ENCODE results near the gene RALGDS. TPM values are rescaled to one million over a fixed set of nuclear protein-coding genes. Genes with fewer than 3 reads are reported as not detected.
A peak's percentile ranks its signal among the peaks of the same experiment; 100 is the strongest.

Gene RALGDS
- total and polyA plus RNA-seq, 2 of the 13 experiments (the other 11 are each of a cell fraction or from before 2014, with no cell fraction given), result 12.9 to 25.5 TPM

GRCh38 chr9:133099726-133100505, 21.1 kb downstream of the RALGDS start:
- BruUV-seq (replicated peaks), result TSS peak; percentile 16
- FAIRE-seq (no peak), DNase-seq (ENCODE audit: low spot score) (no peak), ATAC-seq (no peak)
- 81% methylated on average over 8 of the region's 12 CpGs for WGBS (ENCODE audit: low lambda C conversion rate)
- Histone ChIP-seq H3K9ac (ENCODE audit: insufficient read depth, low read depth, low read length) (no peak overlapping the region), H3K4me1 (ENCODE audit: insufficient read depth, low read length) (no peaks in the 10 kb centered on the region), H3K4me3 (replicated peaks in 1 of 3; ENCODE audit: insufficient read depth in 1 of 3, low read depth in 2 of 3, low read length in 3 of 3) (no peak overlapping the region), H3K9me3 (ENCODE audit: low read length) (no peaks in the 10 kb centered on the region), H3K4me2 (ENCODE audit: low read depth, low read length) (no peak overlapping the region), H4K20me1 (ENCODE audit: insufficient read depth, low read length) (peaks cover 4% of the 10 kb centered on the region; the same call in 1 of the 2 replicates), H3K27me3 (ENCODE audit: control insufficient read depth in 1 of 2, insufficient read depth in 2 of 2, low read length in 2 of 2) (no peaks in the 10 kb centered on the region), H3K36me3 (replicated peaks in 1 of 2; ENCODE audit: control insufficient read depth in 1 of 2, insufficient read depth in 2 of 2, low read length in 2 of 2) (peaks cover 23 to 51% of the 10 kb centered on the region in 2 experiments; a peak in 4 of 5 replicates), H3K27ac (ENCODE audit: extremely low read length, insufficient read depth, low read length) (no peak overlapping the region), H2AFZ (ENCODE audit: low read length) (no peak overlapping the region), H3K79me2 (ENCODE audit: insufficient read depth, low read length) (no peaks in the 10 kb centered on the region)
- peak; percentile 16; the same call in 1 of the 2 replicates for TF ChIP-seq HNF4A (CRISPR knock-in tag; IDR thresholded peaks at IDR 0.05)
- no peak for TF ChIP-seq ZNF639 (CRISPR knock-in tag; conservative IDR thresholded peaks at IDR 0.05)
- ChIA-PET CTCF (ENCODE audit: low intra/inter-chr PET ratio, low total read pairs) (no interaction called here), POLR2A (no interaction called here)
- intact Hi-C loops (cut with micrococcal nuclease; ENCODE audit: unreplicated experiment) (no loop called here), in situ Hi-C loops (cut with HindIII; ENCODE audit: extremely low pct_ligation_motif_present, low pct_unique_long_range_greater_than_20kb) (no loop called here)

- no TSS peak for BruUV-seq (replicated peaks)
- no peak for FAIRE-seq
- in situ Hi-C loops (cut with HindIII; ENCODE audit: extremely low pct_ligation_motif_present, low pct_unique_long_range_greater_than_20kb) (no loop called here), intact Hi-C loops (cut with micrococcal nuclease; ENCODE audit: unreplicated experiment) (no loop called here)
- H4K20me1 ChIP-seq (ENCODE audit: insufficient read depth, low read length), result peaks cover 4% of the 10 kb centered on the region; the same call in 1 of the 2 replicates
- peaks cover 23 to 51% of the 10 kb centered on the region in 2 experiments; a peak in 4 of 5 replicates for H3K36me3 ChIP-seq (replicated peaks in 1 of 2; ENCODE audit: control insufficient read depth in 1 of 2, insufficient read depth in 2 of 2, low read length in 2 of 2)
- ATAC-seq, result no peak
- POLR2A ChIA-PET, result no interaction called here
- 100% methylated on average over 1 of the region's 5 CpGs for WGBS (ENCODE audit: low lambda C conversion rate)
- H3K79me2 ChIP-seq (ENCODE audit: insufficient read depth, low read length), result no peaks in the 10 kb centered on the region
- no peaks in the 10 kb centered on the region for H3K9me3 ChIP-seq (ENCODE audit: low read length)
- TF ChIP-seq RBM39 (IDR thresholded peaks at IDR 0.05; ENCODE audit: low read depth, low read length, poor library complexity, severe bottlenecking) (no peak), CHD2 (IDR thresholded peaks at IDR 0.05; ENCODE audit: low read depth, low read length) (no peak), ZNF607 (CRISPR knock-in tag; IDR thresholded peaks at IDR 0.05; ENCODE audit: borderline replicate concordance) (no peak), REL (CRISPR knock-in tag; conservative IDR thresholded peaks at IDR 0.05) (no peak), SALL2 (CRISPR knock-in tag; IDR thresholded peaks at IDR 0.05) (no peak), CC2D1A (CRISPR knock-in tag; IDR thresholded peaks at IDR 0.05) (no peak), ZNF513 (CRISPR knock-in tag; conservative IDR thresholded peaks at IDR 0.05) (no peak), ZNF17 (CRISPR knock-in tag; IDR thresholded peaks at IDR 0.05) (no peak), PREB (CRISPR knock-in tag; IDR thresholded peaks at IDR 0.05) (no peak), ZSCAN29 (CRISPR knock-in tag; conservative IDR thresholded peaks at IDR 0.05) (no peak), ZNF614 (CRISPR knock-in tag; IDR thresholded peaks at IDR 0.05; ENCODE audit: borderline replicate concordance) (no peak)
- no peaks in the 10 kb centered on the region for H3K27me3 ChIP-seq (ENCODE audit: control insufficient read depth in 1 of 2, insufficient read depth in 2 of 2, low read length in 2 of 2)
- H3K27ac ChIP-seq (ENCODE audit: extremely low read length, insufficient read depth, low read length), result no peak overlapping the region
- no peaks in the 10 kb centered on the region for H3K4me1 ChIP-seq (ENCODE audit: insufficient read depth, low read length)
- no peak overlapping the region for H3K9ac ChIP-seq (ENCODE audit: insufficient read depth, low read depth, low read length)
- no peak overlapping the region for H2AFZ ChIP-seq (ENCODE audit: low read length)
- no peak for DNase-seq (ENCODE audit: low spot score)
- no peak overlapping the region for H3K4me3 ChIP-seq (replicated peaks in 1 of 3; ENCODE audit: insufficient read depth in 1 of 3, low read depth in 2 of 3, low read length in 3 of 3)
- CTCF ChIA-PET (ENCODE audit: low intra/inter-chr PET ratio, low total read pairs), result no interaction called here
- H3K4me2 ChIP-seq (ENCODE audit: low read depth, low read length), result no peak overlapping the region
Measured at GRCh38 chr9:133098871-133099270, 22.2 kb downstream of the RALGDS start.
